HepG2 (cell line): ENCODE measurements around the gene CFAP61. TPM values are rescaled to one million over a fixed set of nuclear protein-coding genes. Genes with fewer than 3 reads are reported as not detected.

Source experiments
- ATAC-seq: fragments of 200-7000 bp; cut with Tn5 transposase; 3 replicates; pipeline ENCODE4 v1.9.1; 2020; ENCODE audit warnings: mild to moderate bottlenecking, moderate library complexity
- BruUV-seq: library from RNA; stranded (reverse); fragments of 400-500 nt; replicated peaks from 2 replicates; lab custom pipeline; 2021; lab: Mats Ljungman, UMichigan
- CTCF ChIA-PET: fragments of 300-600 bp; formaldehyde crosslinking; extraction: SDS; loops from one replicate; lab custom pipeline; 2021; ENCODE audit warnings: low total read pairs, inconsistent platforms, low intra/inter-chr PET ratio; lab: Yijun Ruan, JAX
- POLR2A ChIA-PET: fragments of 350-600 bp; sonication (Branson Sonifier 250); formaldehyde crosslinking; loops from one replicate; lab custom pipeline; 2020; ENCODE audit warnings: antibody characterized with exemption, inconsistent platforms; lab: Yijun Ruan, JAX
- DNase-seq: peaks from one replicate; pipeline ENCODE4 v3.0.0-alpha.2; 2015; ENCODE audit warnings: low spot score
- FAIRE-seq: peaks from 3 replicates; lab custom pipeline; 2011; peaks lifted over from hg19 to GRCh38; lab: Jason Lieb, UNC
- H2AFZ ChIP-seq: one replicate; pipeline ENCODE4 v1.6.1; 2011; ENCODE audit warnings: low read length, inconsistent platforms
- H3K27ac ChIP-seq: fragments of 300-600 bp; 3 replicates; pipeline ENCODE4 v1.8.0; 2011; ENCODE audit warnings: mixed run types, mild to moderate bottlenecking, mixed read lengths, low read length, inconsistent platforms; ENCODE audit not compliant: insufficient read depth; ENCODE audit errors: extremely low read length
- H3K27me3 ChIP-seq, 2 experiments: fragments of 200-600 bp in 1 of 2; 2 replicates in 1 of 2; 3 replicates in 1 of 2; pipeline versions ENCODE4 v1.6.0 to v1.8.0; 2011; ENCODE audit warnings: low read length in 2 of 2, mild to moderate bottlenecking in 2 of 2, moderate library complexity in 2 of 2, inconsistent platforms in 1 of 2; ENCODE audit not compliant: insufficient read depth in 2 of 2, control insufficient read depth in 1 of 2
- H3K36me3 ChIP-seq, 2 experiments: fragments of 200-600 bp in 1 of 2; replicated peaks in 1 of 2; 2 replicates in 1 of 2; 3 replicates in 1 of 2; pipeline versions ENCODE4 v1.5.1 to v1.8.0; 2011; ENCODE audit warnings: low read length in 2 of 2, inconsistent platforms in 1 of 2; ENCODE audit not compliant: insufficient read depth in 2 of 2, control insufficient read depth in 1 of 2
- H3K4me1 ChIP-seq: 2 replicates; pipeline ENCODE4 v1.5.1; 2012; ENCODE audit warnings: low read length, inconsistent platforms; ENCODE audit not compliant: insufficient read depth
- H3K4me2 ChIP-seq: 2 replicates; pipeline ENCODE4 v1.6.0; 2011; ENCODE audit warnings: low read depth, low read length, inconsistent platforms
- H3K4me3 ChIP-seq, 3 experiments: fragments of 200-600 bp in 1 of 3; sonication (generic), shearing (Covaris generic) in 1 of 3; replicated peaks in 1 of 3; 2 replicates each; pipeline ENCODE4 v1.5.1; 2011 to 2016; ENCODE audit warnings: low read length in 3 of 3, inconsistent platforms in 2 of 3, low read depth in 2 of 3, mild to moderate bottlenecking in 2 of 3, control low read depth in 1 of 3, mixed read lengths in 1 of 3; ENCODE audit not compliant: insufficient read depth in 1 of 3
- H3K79me2 ChIP-seq: one replicate; pipeline ENCODE4 v1.6.1; 2011; ENCODE audit warnings: low read length, inconsistent platforms; ENCODE audit not compliant: insufficient read depth
- H3K9ac ChIP-seq: 2 replicates; pipeline ENCODE4 v1.6.0; 2011; ENCODE audit warnings: mild to moderate bottlenecking, low read depth, low read length, inconsistent platforms; ENCODE audit not compliant: insufficient read depth
- H3K9me3 ChIP-seq: 2 replicates; pipeline ENCODE4 v1.5.1; 2012; ENCODE audit warnings: mild to moderate bottlenecking, low read length
- H4K20me1 ChIP-seq: 2 replicates; pipeline ENCODE4 v1.6.0; 2011; ENCODE audit warnings: inconsistent platforms, mild to moderate bottlenecking, low read length, moderate library complexity; ENCODE audit not compliant: insufficient read depth
- DMAP1 ChIP-seq: IDR thresholded peaks from 2 replicates; pipeline ENCODE4 v1.6.1; 2016
- FOSL1 ChIP-seq: sonication (generic); formaldehyde crosslinking; IDR thresholded peaks from 2 replicates; pipeline ENCODE4 v1.9.0; 2021; ENCODE audit warnings: missing genetic modification reagents, borderline replicate concordance
- HNRNPK ChIP-seq: fragments of 200-400 bp; formaldehyde crosslinking; IDR thresholded peaks from 2 replicates; pipeline ENCODE4 v1.6.1; 2018; ENCODE audit warnings: low read length, low read depth, moderate library complexity, mild to moderate bottlenecking; ENCODE audit not compliant: poor library complexity, severe bottlenecking
- NFYC ChIP-seq: IDR thresholded peaks from 2 replicates; pipeline ENCODE4 v1.6.1; 2016; ENCODE audit warnings: missing genetic modification reagents, missing compliant biosample characterization
- PHF5A ChIP-seq: IDR thresholded peaks from one replicate; pipeline ENCODE4 v1.6.1; 2018; ENCODE audit warnings: low read depth, missing genetic modification reagents; ENCODE audit not compliant: unreplicated experiment
- PRMT3 ChIP-seq: sonication (generic); formaldehyde crosslinking; IDR thresholded peaks from 2 replicates; pipeline ENCODE4 v1.8.1; 2022; ENCODE audit warnings: low read depth, mild to moderate bottlenecking, moderate library complexity, missing genetic modification reagents, borderline replicate concordance
- RAD51 ChIP-seq: fragments of 450-650 bp; IDR thresholded peaks from 2 replicates; pipeline ENCODE4 v1.6.1; 2016; ENCODE audit warnings: borderline replicate concordance
- RBFOX2 ChIP-seq: fragments of 200-400 bp; formaldehyde crosslinking; IDR thresholded peaks from 2 replicates; pipeline ENCODE4 v1.6.1; 2017; ENCODE audit warnings: low read depth, mild to moderate bottlenecking, low read length
- SNRNP70 ChIP-seq: fragments of 200-400 bp; formaldehyde crosslinking; IDR thresholded peaks from 2 replicates; pipeline ENCODE4 v1.6.1; 2017; ENCODE audit warnings: mild to moderate bottlenecking, low read depth, low read length, moderate library complexity
- THAP11 ChIP-seq: IDR thresholded peaks from 2 replicates; pipeline ENCODE4 v1.6.1; 2016; ENCODE audit warnings: missing biosample characterization, missing genetic modification reagents
- ZFX ChIP-seq: sonication (generic); formaldehyde crosslinking; IDR thresholded peaks from 2 replicates; pipeline ENCODE4 v1.4.0; 2020; ENCODE audit warnings: mild to moderate bottlenecking, low read depth, missing genetic modification reagents, moderate library complexity
- ZNF30 ChIP-seq: sonication (generic); formaldehyde crosslinking; IDR thresholded peaks from 2 replicates; pipeline ENCODE4 v1.5.0; 2020; ENCODE audit warnings: mild to moderate bottlenecking, missing genetic modification reagents
- ZNF552 ChIP-seq: sonication (generic); formaldehyde crosslinking; IDR thresholded peaks from 2 replicates; pipeline ENCODE4 v1.9.0; 2022; ENCODE audit warnings: missing genetic modification reagents, mild to moderate bottlenecking, borderline replicate concordance
- ZNF570 ChIP-seq: sonication (generic); formaldehyde crosslinking; IDR thresholded peaks from 2 replicates; pipeline ENCODE4 v1.4.0; 2020; ENCODE audit warnings: mild to moderate bottlenecking, missing genetic modification reagents, borderline replicate concordance
- ZNF773 ChIP-seq: sonication (generic); formaldehyde crosslinking; IDR thresholded peaks from 2 replicates; pipeline ENCODE4 v1.4.0; 2020; ENCODE audit warnings: missing genetic modification reagents, borderline replicate concordance
- WGBS: methylation state at CpG from one replicate; pipeline ENCODE4 v1.1.6; 2017; ENCODE audit warnings: low lambda C conversion rate; 5-methylcytosine and 5-hydroxymethylcytosine counted together
- in situ Hi-C: cut with HindIII; loops from 2 replicates; pipeline ENCODE4 v1.10.0; 2017; ENCODE audit warnings: low pct_unique_long_range_greater_than_20kb; ENCODE audit not compliant: extremely low pct_ligation_motif_present
- intact Hi-C: fragments of 100-400 bp; cut with micrococcal nuclease; formaldehyde crosslinking; loops from one replicate; pipeline ENCODE4 v1.10.0; 2022; ENCODE audit not compliant: unreplicated experiment
- polyA plus RNA-seq, 8 experiments: library from polyadenylated mRNA; depleted of rRNA in 3 of 8; stranded (reverse) in 7 of 8; unstranded in 1 of 8; fragments of >200 nt; fragmentation: Illumina TruSeq in 4 of 8; extraction: Trizol in 4 of 8; gene quantifications; 2 replicates each; pipeline versions ENCODE4 v1.2.1 to v1.2.3, GENCODE V29; 2011 to 2016; ENCODE audit warnings: low read depth in 4 of 8, missing spikeins in 1 of 8, mixed read lengths in 1 of 8; ENCODE audit not compliant: insufficient read depth in 1 of 8
- total RNA-seq, 5 experiments: library from RNA; depleted of rRNA; stranded (reverse); fragments of >200 nt; fragmentation: Illumina TruSeq; extraction: Trizol; gene quantifications; 2 replicates each; pipeline ENCODE4 v1.2.3, GENCODE V29; 2016; ENCODE audit warnings: low read depth in 1 of 5
- TF ChIP-seq, protein P1 (sequence below): sonication (generic); formaldehyde crosslinking; IDR thresholded peaks from 2 replicates; pipeline ENCODE4 v1.4.0; 2020; ENCODE audit warnings: missing genetic modification reagents

The CFAP61 gene
- total and polyA plus RNA-seq, 2 of the 13 experiments (the other 11 are each of a cell fraction or from before 2014, with no cell fraction given): 0.27 TPM; not detected in 1

DNA sequence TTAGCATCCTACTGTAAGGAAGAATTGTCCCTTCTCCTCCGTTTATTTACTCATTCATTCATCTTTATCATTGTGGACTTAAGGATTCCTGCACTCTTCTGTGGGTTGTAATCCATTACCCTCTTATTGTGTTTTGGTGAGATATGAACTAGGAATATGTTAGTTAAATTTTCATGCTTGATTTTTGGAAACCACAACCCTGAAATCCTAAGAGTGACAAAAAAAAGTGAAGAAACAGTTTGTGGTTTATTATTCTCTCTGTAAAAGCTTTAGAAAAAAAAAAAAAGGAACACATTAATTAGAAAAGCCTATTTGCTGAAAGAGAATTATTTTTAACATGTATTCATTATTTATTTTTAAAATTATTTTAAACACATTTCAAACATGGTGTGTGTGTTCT, 278.8 kb downstream of the CFAP61 start:
- Histone ChIP-seq H3K9me3 (no peaks in the 10 kb centered on the region), H4K20me1 (no peaks in the 10 kb centered on the region), H3K4me1 (no peaks in the 10 kb centered on the region), H3K4me3 (no peak overlapping the region), H3K4me2 (no peak overlapping the region), H2AFZ (no peak overlapping the region), H3K27me3 (peaks cover 0 to 44% of the 10 kb centered on the region in 2 experiments; a peak in 2 of 5 replicates), H3K79me2 (no peaks in the 10 kb centered on the region), H3K27ac (no peak overlapping the region), H3K9ac (no peak overlapping the region), H3K36me3 (no peaks in the 10 kb centered on the region)
- ChIA-PET CTCF (no interaction called here), POLR2A (no interaction called here)
- in situ Hi-C loops (no loop called here), intact Hi-C loops (no loop called here)
- FAIRE-seq (no peak), DNase-seq (no peak), ATAC-seq (no peak)
- BruUV-seq: no TSS peak
- 1% methylated on average over 1 of the region's 1 CpG for WGBS
- TF ChIP-seq ZNF30 (CRISPR knock-in tag) (no peak), ZNF570 (CRISPR knock-in tag) (no peak), PHF5A (no peak), NFYC (CRISPR knock-in tag) (no peak), SNRNP70 (no peak), THAP11 (no peak), ZNF552 (no peak), RAD51 (no peak), DMAP1 (CRISPR knock-in tag) (no peak), RBFOX2 (no peak), ZNF773 (CRISPR knock-in tag) (no peak), ZFX (CRISPR knock-in tag) (no peak), PRMT3 (no peak), HNRNPK (no peak), FOSL1 (CRISPR knock-in tag) (no peak)
- TF ChIP-seq, protein P1, sequence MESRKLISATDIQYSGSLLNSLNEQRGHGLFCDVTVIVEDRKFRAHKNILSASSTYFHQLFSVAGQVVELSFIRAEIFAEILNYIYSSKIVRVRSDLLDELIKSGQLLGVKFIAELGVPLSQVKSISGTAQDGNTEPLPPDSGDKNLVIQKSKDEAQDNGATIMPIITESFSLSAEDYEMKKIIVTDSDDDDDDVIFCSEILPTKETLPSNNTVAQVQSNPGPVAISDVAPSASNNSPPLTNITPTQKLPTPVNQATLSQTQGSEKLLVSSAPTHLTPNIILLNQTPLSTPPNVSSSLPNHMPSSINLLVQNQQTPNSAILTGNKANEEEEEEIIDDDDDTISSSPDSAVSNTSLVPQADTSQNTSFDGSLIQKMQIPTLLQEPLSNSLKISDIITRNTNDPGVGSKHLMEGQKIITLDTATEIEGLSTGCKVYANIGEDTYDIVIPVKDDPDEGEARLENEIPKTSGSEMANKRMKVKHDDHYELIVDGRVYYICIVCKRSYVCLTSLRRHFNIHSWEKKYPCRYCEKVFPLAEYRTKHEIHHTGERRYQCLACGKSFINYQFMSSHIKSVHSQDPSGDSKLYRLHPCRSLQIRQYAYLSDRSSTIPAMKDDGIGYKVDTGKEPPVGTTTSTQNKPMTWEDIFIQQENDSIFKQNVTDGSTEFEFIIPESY (CRISPR knock-in tag): no peak
